CD14-positive monocyte (primary cell): Measurements from ENCODE around the gene RAE1. TPM values are rescaled to one million over a fixed set of nuclear protein-coding genes. Genes with fewer than 3 reads are reported as not detected.

Experiments
- DNase-seq, 3 donors: peaks; one replicate each; pipeline ENCODE4 v3.0.0-alpha.2; 2011 to 2022
- H2AFZ ChIP-seq: 2 replicates; pipeline ENCODE4 v1.6.0; 2012; ENCODE audit warnings: mild to moderate bottlenecking, low read depth, low read length, inconsistent platforms; ENCODE audit not compliant: insufficient read depth, poor library complexity, severe bottlenecking
- H3K27ac ChIP-seq, 2 donors: 1 replicate in 1 of 2; 2 replicates in 1 of 2; pipeline ENCODE4 v1.5.1; 2012 to 2013; ENCODE audit warnings: low read length in 2 of 2, control low read depth in 1 of 2, inconsistent platforms in 1 of 2, low read depth in 1 of 2, mild to moderate bottlenecking in 1 of 2
- H3K27me3 ChIP-seq, 2 donors: one replicate each; pipeline versions ENCODE4 v1.6.0 to v1.6.1; 2011 to 2013; ENCODE audit warnings: low read length in 2 of 2; ENCODE audit not compliant: control insufficient read depth in 2 of 2, insufficient read depth in 2 of 2
- H3K36me3 ChIP-seq, 2 donors: replicated peaks in 1 of 2; 1 replicate in 1 of 2; 2 replicates in 1 of 2; pipeline versions ENCODE4 v1.5.1 to v1.6.1; 2012 to 2013; ENCODE audit warnings: low read length in 2 of 2, control low read depth in 1 of 2, inconsistent platforms in 1 of 2, mild to moderate bottlenecking in 1 of 2; ENCODE audit not compliant: insufficient read depth in 2 of 2, control insufficient read depth in 1 of 2
- H3K4me1 ChIP-seq, 2 donors: 1 replicate in 1 of 2; 2 replicates in 1 of 2; pipeline versions ENCODE4 v1.5.1 to v1.6.1; 2012 to 2013; ENCODE audit warnings: low read length in 2 of 2, control low read depth in 1 of 2, inconsistent platforms in 1 of 2, mild to moderate bottlenecking in 1 of 2, moderate library complexity in 1 of 2; ENCODE audit not compliant: insufficient read depth in 2 of 2, control insufficient read depth in 1 of 2
- H3K4me2 ChIP-seq: replicated peaks from 2 replicates; pipeline ENCODE3; 2012; ENCODE audit warnings: low read length, moderate library complexity, mild to moderate bottlenecking; ENCODE audit not compliant: poor library complexity, severe bottlenecking; ENCODE audit errors: extremely low read depth
- H3K4me3 ChIP-seq, 3 experiments: fragments of 200-600 bp in 1 of 3; sonication (generic) in 1 of 3; replicated peaks in 1 of 3; 1 replicate in 2 of 3; 2 replicates in 1 of 3; pipeline ENCODE4 v1.5.1; 2011 to 2013; ENCODE audit warnings: low read length in 3 of 3, mild to moderate bottlenecking in 3 of 3, control low read depth in 2 of 3, low read depth in 2 of 3, inconsistent platforms in 1 of 3, moderate library complexity in 1 of 3
- H3K79me2 ChIP-seq: 2 replicates; pipeline ENCODE4 v1.6.0; 2012; ENCODE audit warnings: mild to moderate bottlenecking, control low read depth, inconsistent platforms, low read length, moderate library complexity; ENCODE audit not compliant: insufficient read depth
- H3K9ac ChIP-seq: 2 replicates; pipeline ENCODE4 v1.6.0; 2017; ENCODE audit warnings: low read length, mild to moderate bottlenecking; ENCODE audit not compliant: insufficient read depth, poor library complexity, severe bottlenecking
- H3K9me3 ChIP-seq, 2 donors: replicated peaks in 1 of 2; 1 replicate in 1 of 2; 2 replicates in 1 of 2; pipeline versions ENCODE4 v1.5.1 to v1.6.1; 2012 to 2013; ENCODE audit warnings: low read length in 2 of 2, control low read depth in 1 of 2; ENCODE audit not compliant: control insufficient read depth in 1 of 2, insufficient read depth in 1 of 2
- H4K20me1 ChIP-seq: 2 replicates; pipeline ENCODE4 v1.6.0; 2012; ENCODE audit warnings: mild to moderate bottlenecking, low read length, control low read depth, moderate library complexity; ENCODE audit not compliant: insufficient read depth
- H3K27ac Mint-ChIP-seq, 7 donors: one replicate each; pipeline ENCODE4 v1.8.0; 2020; ENCODE audit warnings: mild to moderate bottlenecking in 7 of 7, mixed read lengths in 7 of 7, moderate library complexity in 6 of 7, inconsistent platforms in 2 of 7
- H3K27me3 Mint-ChIP-seq, 3 donors: one replicate each; pipeline ENCODE4 v1.8.0; 2021 to 2022; ENCODE audit warnings: low read depth in 3 of 3, mild to moderate bottlenecking in 3 of 3, mixed read lengths in 3 of 3, moderate library complexity in 3 of 3, inconsistent platforms in 1 of 3
- H3K36me3 Mint-ChIP-seq, 2 donors: one replicate each; pipeline ENCODE4 v1.8.0; 2020; ENCODE audit warnings: mixed read lengths in 2 of 2, inconsistent platforms in 1 of 2, mild to moderate bottlenecking in 1 of 2
- H3K4me1 Mint-ChIP-seq: one replicate; pipeline ENCODE4 v1.8.0; 2020; ENCODE audit warnings: mild to moderate bottlenecking, mixed read lengths
- H3K4me3 Mint-ChIP-seq, 2 donors: one replicate each; pipeline ENCODE4 v1.8.0; 2020; ENCODE audit warnings: mild to moderate bottlenecking in 2 of 2, mixed read lengths in 2 of 2, moderate library complexity in 1 of 2
- H3K9me3 Mint-ChIP-seq, 7 donors: one replicate each; pipeline ENCODE4 v1.8.0; 2020 to 2022; ENCODE audit warnings: mixed read lengths in 7 of 7, mild to moderate bottlenecking in 6 of 7, moderate library complexity in 6 of 7, inconsistent platforms in 2 of 7
- CTCF ChIP-seq: fragments of 200-600 bp; IDR thresholded peaks from one replicate; pipeline ENCODE4 v1.8.0; 2022; ENCODE audit warnings: antibody characterized with exemption, mild to moderate bottlenecking
- WGBS: methylation state at CpG from one replicate; pipeline ENCODE4 v1.1.5; 2013; ENCODE audit warnings: missing lambda C conversion rate; ENCODE audit not compliant: insufficient coverage; 5-methylcytosine and 5-hydroxymethylcytosine counted together
- intact Hi-C, 2 donors: fragments of 100-400 bp; cut with micrococcal nuclease; formaldehyde crosslinking; loops; one replicate each; pipeline versions ENCODE4 v1.15.0 to v1.15.1; 2023
- polyA plus RNA-seq, 3 donors: library from polyadenylated mRNA; depleted of rRNA in 1 of 3; unstranded in 2 of 3; stranded (reverse) in 1 of 3; fragments of 300-500 nt in 2 of 3; fragments of >200 nt in 1 of 3; fragmentation: Illumina TruSeq in 2 of 3; gene quantifications; 1 replicate in 2 of 3; 2 replicates in 1 of 3; pipeline ENCODE4 v1.2.3, GENCODE V29; 2012 to 2021

RAE1 gene
- polyA plus RNA-seq, 3 donors, result 15.8 to 27.5 (median 21.7) TPM

DNA sequence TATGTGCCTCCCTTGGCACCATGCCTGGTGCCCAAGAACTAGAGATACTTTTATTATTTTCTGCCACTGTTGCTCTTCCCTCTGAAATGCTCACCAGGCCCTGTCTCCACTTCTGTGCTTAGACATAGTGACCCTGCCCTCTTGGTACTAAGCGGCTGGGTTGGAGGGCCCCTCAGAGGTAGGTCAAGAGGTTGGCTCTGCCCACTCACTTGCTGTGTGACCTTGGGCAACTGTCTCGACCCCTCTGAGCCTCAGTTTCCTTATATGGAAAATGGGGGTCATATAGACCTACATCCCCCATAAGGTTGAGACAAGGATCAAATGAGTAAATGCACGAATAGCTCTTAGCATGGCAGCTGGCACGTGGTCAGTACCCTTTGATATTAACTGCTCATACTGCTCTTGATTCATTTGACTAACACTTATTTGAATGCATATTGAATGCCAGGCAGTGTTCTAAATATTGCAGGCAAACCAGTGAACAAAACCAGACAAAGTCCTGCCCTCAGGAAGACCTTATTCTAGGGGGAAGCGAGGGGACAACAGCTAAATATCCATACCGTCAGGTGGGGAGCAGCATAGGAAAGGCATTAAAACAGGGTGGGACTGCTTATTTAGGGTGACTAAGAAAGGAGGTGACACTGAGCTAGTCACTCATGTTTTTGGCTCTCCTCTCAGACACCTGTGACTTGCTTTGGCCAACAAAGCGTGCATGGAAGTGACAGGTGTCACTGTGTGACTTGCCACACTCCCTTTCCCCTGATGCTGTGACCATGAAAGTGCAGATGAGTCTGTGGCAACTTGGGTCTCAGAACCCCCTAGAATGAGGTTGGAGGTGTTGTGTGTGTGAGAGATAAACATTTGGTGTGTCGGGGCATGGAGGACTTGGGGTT lies 35.7 kb upstream of the RAE1 start:
- no peaks in the 10 kb centered on the region for H3K4me1 Mint-ChIP-seq
- Histone ChIP-seq H3K79me2 (no peaks in the 10 kb centered on the region), H3K9me3 (no peaks in the 10 kb centered on the region), H3K4me3 (no peak overlapping the region), H3K4me2 (no peak overlapping the region), H3K27ac (no peak overlapping the region), H3K36me3 (no peaks in the 10 kb centered on the region), H3K4me1 (no peaks in the 10 kb centered on the region), H4K20me1 (no peaks in the 10 kb centered on the region), H2AFZ (no peak overlapping the region), H3K27me3 (no peaks in the 10 kb centered on the region), H3K9ac (no peak overlapping the region)
- no peak overlapping the region for H3K4me3 Mint-ChIP-seq
- peaks cover 6 to 9% (median 7%) of the 10 kb centered on the region in 3 donors for H3K27me3 Mint-ChIP-seq
- H3K9me3 Mint-ChIP-seq, result peaks cover 0 to 3% (median 0%) of the 10 kb centered on the region in 7 donors
- intact Hi-C loops, result no loop called here
- 83% methylated on average over 6 of the region's 8 CpGs for WGBS
- H3K27ac Mint-ChIP-seq, result no peak overlapping the region
- no peak for TF ChIP-seq CTCF
- H3K36me3 Mint-ChIP-seq, result no peaks in the 10 kb centered on the region
- DNase-seq, result no peak

- H3K4me1 Mint-ChIP-seq, result no peaks in the 10 kb centered on the region
- H3K36me3 Mint-ChIP-seq, result no peaks in the 10 kb centered on the region
- Histone ChIP-seq H3K4me3 (no peak overlapping the region), H3K27me3 (no peaks in the 10 kb centered on the region), H4K20me1 (no peaks in the 10 kb centered on the region), H2AFZ (no peak overlapping the region), H3K4me2 (no peak overlapping the region), H3K9ac (no peak overlapping the region), H3K27ac (no peak overlapping the region), H3K4me1 (no peaks in the 10 kb centered on the region), H3K9me3 (no peaks in the 10 kb centered on the region), H3K36me3 (no peaks in the 10 kb centered on the region), H3K79me2 (no peaks in the 10 kb centered on the region)
- 100% methylated on average over 1 of the region's 8 CpGs for WGBS
- peaks cover 0 to 3% (median 0%) of the 10 kb centered on the region in 7 donors for H3K9me3 Mint-ChIP-seq
- no peak for DNase-seq
- intact Hi-C loops, result no loop called here
- no peak overlapping the region for H3K27ac Mint-ChIP-seq
- no peak for TF ChIP-seq CTCF
- peaks cover 8 to 9% (median 9%) of the 10 kb centered on the region in 3 donors for H3K27me3 Mint-ChIP-seq
- no peak overlapping the region for H3K4me3 Mint-ChIP-seq
Observed at GRCh38 chr20:57315976-57316480, 35.0 kb upstream of the RAE1 start.
